SK-N-SH treated with all-trans-retinoic acid at 6 μM for 48 hours (cell line): ENCODE results near the gene IGFBP3.

Experiments used
- ESRRG ChIP-seq: fragments of 250-450 bp; sonication (Bioruptor Pico); IDR thresholded peaks from 2 replicates; pipeline ENCODE4 v1.6.1; 2021; ENCODE audit warnings: mild to moderate bottlenecking
- OSR1 ChIP-seq: fragments of 250-450 bp; sonication (Bioruptor Pico); IDR thresholded peaks from 2 replicates; pipeline ENCODE4 v1.8.0; 2022; ENCODE audit warnings: moderate library complexity, mild to moderate bottlenecking, inconsistent platforms
- TCF4 ChIP-seq: fragments of 250-450 bp; sonication (Bioruptor Pico); IDR thresholded peaks from 2 replicates; pipeline ENCODE4 v1.8.0; 2021; ENCODE audit warnings: mild to moderate bottlenecking, moderate library complexity, borderline replicate concordance
- ZNF565 ChIP-seq: fragments of 450-650 bp; formaldehyde crosslinking; conservative IDR thresholded peaks from 2 replicates; pipeline ENCODE4 v1.5.0; 2020; ENCODE audit warnings: low read depth, mild to moderate bottlenecking, moderate library complexity
- TF ChIP-seq, protein P1 (sequence below): fragments of 250-450 bp; sonication (Bioruptor Pico); IDR thresholded peaks from 2 replicates; pipeline ENCODE4 v1.8.0; 2020; ENCODE audit warnings: mild to moderate bottlenecking, moderate library complexity, borderline replicate concordance

DNA sequence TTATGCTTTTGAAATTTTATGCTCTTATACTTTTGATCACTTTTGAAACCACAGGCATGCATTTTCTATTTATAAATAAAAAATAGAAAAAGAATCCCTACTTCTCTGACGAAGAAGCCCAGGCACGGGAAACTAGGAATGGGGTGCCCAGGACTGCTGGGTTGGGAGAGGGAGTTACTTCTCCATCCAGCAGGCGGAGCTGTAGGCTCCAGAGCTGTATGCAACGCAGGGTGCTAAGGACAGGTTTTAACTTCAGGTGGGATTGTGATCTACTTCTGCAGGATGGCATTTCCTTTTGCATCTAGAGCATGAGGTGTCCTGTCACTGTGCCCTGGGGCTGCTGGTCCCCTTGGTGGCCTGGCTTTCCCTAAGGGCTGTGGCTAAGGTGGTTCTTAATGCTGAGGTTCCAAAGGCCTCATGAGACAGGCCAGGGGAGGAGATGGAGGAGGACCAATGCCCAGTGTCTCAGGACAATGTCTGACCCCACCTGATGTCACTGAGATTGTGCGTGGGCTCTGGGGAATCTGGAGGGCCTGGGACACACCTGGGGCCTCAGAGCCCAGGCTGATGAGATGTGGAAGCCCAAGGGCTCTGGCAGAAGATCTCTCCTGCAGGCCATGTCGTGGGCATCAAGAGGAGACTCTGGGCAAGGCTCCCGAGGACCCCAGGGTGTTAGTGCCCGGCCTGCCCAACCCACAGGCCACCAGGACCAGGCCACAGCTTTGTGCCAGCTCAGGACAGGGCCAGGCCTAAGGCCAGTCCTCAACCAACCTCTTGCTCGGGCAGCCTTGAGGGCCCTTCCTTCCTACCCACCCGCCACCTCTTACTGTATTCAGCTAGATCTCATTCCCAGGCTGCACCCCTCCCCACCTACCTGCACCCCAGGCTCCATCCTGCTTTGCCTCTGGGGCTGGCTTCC is 48.7 kb downstream of the IGFBP3 start:
- TF ChIP-seq, protein P1, sequence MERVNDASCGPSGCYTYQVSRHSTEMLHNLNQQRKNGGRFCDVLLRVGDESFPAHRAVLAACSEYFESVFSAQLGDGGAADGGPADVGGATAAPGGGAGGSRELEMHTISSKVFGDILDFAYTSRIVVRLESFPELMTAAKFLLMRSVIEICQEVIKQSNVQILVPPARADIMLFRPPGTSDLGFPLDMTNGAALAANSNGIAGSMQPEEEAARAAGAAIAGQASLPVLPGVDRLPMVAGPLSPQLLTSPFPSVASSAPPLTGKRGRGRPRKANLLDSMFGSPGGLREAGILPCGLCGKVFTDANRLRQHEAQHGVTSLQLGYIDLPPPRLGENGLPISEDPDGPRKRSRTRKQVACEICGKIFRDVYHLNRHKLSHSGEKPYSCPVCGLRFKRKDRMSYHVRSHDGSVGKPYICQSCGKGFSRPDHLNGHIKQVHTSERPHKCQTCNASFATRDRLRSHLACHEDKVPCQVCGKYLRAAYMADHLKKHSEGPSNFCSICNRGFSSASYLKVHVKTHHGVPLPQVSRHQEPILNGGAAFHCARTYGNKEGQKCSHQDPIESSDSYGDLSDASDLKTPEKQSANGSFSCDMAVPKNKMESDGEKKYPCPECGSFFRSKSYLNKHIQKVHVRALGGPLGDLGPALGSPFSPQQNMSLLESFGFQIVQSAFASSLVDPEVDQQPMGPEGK (CRISPR knock-in tag), result no peak
- no peak for TF ChIP-seq ZNF565 (CRISPR knock-in tag)
- TF ChIP-seq TCF4 (CRISPR knock-in tag), result no peak
- TF ChIP-seq OSR1 (CRISPR knock-in tag), result no peak
- TF ChIP-seq ESRRG, result no peak
